SU-DHL-6 (cell line): ENCODE results near the gene ACBD5.

Source experiments
- H2AFZ ChIP-seq: fragments of 200-600 bp; sonication (generic); 2 replicates; pipeline ENCODE4 v1.6.1; 2014; ENCODE audit warnings: low read depth, mild to moderate bottlenecking, moderate library complexity, mixed read lengths, antibody characterized with exemption, low read length; ENCODE audit not compliant: severe bottlenecking
- H3F3A ChIP-seq: fragments of 200-600 bp; shearing (Covaris generic); 2 replicates; pipeline ENCODE4 v1.6.0; 2016; ENCODE audit warnings: antibody characterized with exemption, mild to moderate bottlenecking; ENCODE audit not compliant: insufficient read depth
- H3K27ac ChIP-seq: fragments of 200-600 bp; sonication (generic); 2 replicates; pipeline ENCODE4 v1.5.1; 2016; ENCODE audit warnings: low read depth, mild to moderate bottlenecking, low read length, moderate library complexity, mixed read lengths
- H3K27me3 ChIP-seq: fragments of 200-600 bp; sonication (generic), shearing (Covaris generic); 2 replicates; pipeline ENCODE4 v1.6.0; 2014; ENCODE audit warnings: mild to moderate bottlenecking, low read length
- H3K36me3 ChIP-seq: fragments of 200-600 bp; sonication (generic); 2 replicates; pipeline ENCODE4 v1.6.1; 2014; ENCODE audit warnings: mild to moderate bottlenecking, low read length, mixed read lengths
- H3K4me2 ChIP-seq: fragments of 300-600, 200-600 bp; shearing (Covaris generic), sonication (generic); 2 replicates; pipeline ENCODE4 v1.6.0; 2014; ENCODE audit warnings: low read length, low read depth, mild to moderate bottlenecking; ENCODE audit not compliant: poor library complexity, severe bottlenecking
- H3K4me3 ChIP-seq: fragments of 200-600 bp; sonication (generic); 2 replicates; pipeline ENCODE4 v1.5.1; 2014; ENCODE audit warnings: antibody characterized with exemption, low read length, mild to moderate bottlenecking, mixed read lengths; ENCODE audit not compliant: insufficient read depth, poor library complexity, severe bottlenecking
- H3K79me2 ChIP-seq: fragments of 200-600 bp; sonication (generic); 2 replicates; pipeline ENCODE4 v1.6.1; 2014; ENCODE audit warnings: mild to moderate bottlenecking, low read length, moderate library complexity; ENCODE audit not compliant: insufficient read depth
- H3K9ac ChIP-seq: fragments of 200-600 bp; sonication (generic); 2 replicates; pipeline ENCODE4 v1.7.0; 2014; ENCODE audit warnings: mild to moderate bottlenecking, low read length
- H3K9me2 ChIP-seq: fragments of 200-600 bp; sonication (generic); replicated peaks from 2 replicates; pipeline ENCODE4 v1.6.1; 2014; ENCODE audit warnings: low read length; ENCODE audit not compliant: insufficient read depth
- H3K9me3 ChIP-seq: fragments of 200-600 bp; sonication (generic); 2 replicates; pipeline ENCODE4 v1.6.1; 2014; ENCODE audit warnings: low read length, mixed read lengths; ENCODE audit not compliant: insufficient read depth
- H4K20me1 ChIP-seq: fragments of 200-600 bp; sonication (generic); 2 replicates; pipeline ENCODE4 v1.6.1; 2014; ENCODE audit warnings: low read depth, mild to moderate bottlenecking, antibody characterized with exemption, low read length, moderate library complexity, mixed read lengths
- CTCF ChIP-seq: fragments of 200-600 bp; sonication (generic); IDR thresholded peaks from one replicate; pipeline ENCODE4 v1.5.1; 2017; ENCODE audit warnings: antibody characterized with exemption, mild to moderate bottlenecking, low read length, moderate library complexity; ENCODE audit not compliant: insufficient read depth, poor library complexity, severe bottlenecking
- EZH2phosphoT487 ChIP-seq: fragments of 200-600 bp; sonication (generic), shearing (Covaris generic); conservative IDR thresholded peaks from 2 replicates; pipeline ENCODE4 v1.6.1; 2018; ENCODE audit warnings: mild to moderate bottlenecking, antibody characterized with exemption, low read length, moderate library complexity, mixed read lengths

Gene ACBD5

GRCh38 chr10:27225011-27225590 is 15.5 kb downstream of the ACBD5 start:
- Histone ChIP-seq H2AFZ (no peak overlapping the region), H3K36me3 (peaks cover 37% of the 10 kb centered on the region), H4K20me1 (no peaks in the 10 kb centered on the region; the same call in 1 of the 2 replicates), H3K9me2 (no peaks in the 10 kb centered on the region), H3K4me3 (no peak overlapping the region), H3K27me3 (no peaks in the 10 kb centered on the region), H3F3A (peaks cover 14% of the 10 kb centered on the region; the same call in 1 of the 2 replicates), H3K4me2 (no peak overlapping the region), H3K9me3 (no peaks in the 10 kb centered on the region), H3K79me2 (peaks cover 3% of the 10 kb centered on the region; the same call in 1 of the 2 replicates), H3K27ac (no peak overlapping the region), H3K9ac (no peak overlapping the region)
- TF ChIP-seq CTCF (no peak), EZH2phosphoT487 (no peak)

GRCh38 chr10:27223964-27224363 is 16.6 kb downstream of the ACBD5 start:
- H2AFZ ChIP-seq, result no peak overlapping the region
- H3K27me3 ChIP-seq, result no peaks in the 10 kb centered on the region
- H3K4me2 ChIP-seq, result no peak overlapping the region
- 0 out of 2 replicates have a peak, but pooled peaks cover 3% of the 10 kb centered on the region for H3K79me2 ChIP-seq
- H3K4me3 ChIP-seq, result no peak overlapping the region
- H3K36me3 ChIP-seq, result peaks cover 36% of the 10 kb centered on the region
- H4K20me1 ChIP-seq, result no peaks in the 10 kb centered on the region
- TF ChIP-seq EZH2phosphoT487, result no peak
- TF ChIP-seq CTCF, result peak; percentile 73
- no peak overlapping the region for H3K9ac ChIP-seq
- H3K27ac ChIP-seq, result no peak overlapping the region
- peaks cover 14% of the 10 kb centered on the region; the same call in 1 of the 2 replicates for H3F3A ChIP-seq
- H3K9me2 ChIP-seq, result no peaks in the 10 kb centered on the region
- H3K9me3 ChIP-seq, result no peaks in the 10 kb centered on the region

GRCh38 chr10:27207350-27207749 is 33.2 kb downstream of the ACBD5 start:
- Histone ChIP-seq H3K79me2 (no peaks in the 10 kb centered on the region), H3K9me3 (no peaks in the 10 kb centered on the region), H3K4me2 (no peak overlapping the region), H3F3A (no peaks in the 10 kb centered on the region), H3K9me2 (no peaks in the 10 kb centered on the region), H3K9ac (no peak overlapping the region), H3K27ac (no peak overlapping the region), H3K4me3 (no peak overlapping the region), H4K20me1 (no peaks in the 10 kb centered on the region), H2AFZ (no peak overlapping the region), H3K27me3 (no peaks in the 10 kb centered on the region), H3K36me3 (peaks cover 28% of the 10 kb centered on the region)
- TF ChIP-seq EZH2phosphoT487, result no peak
- TF ChIP-seq CTCF, result no peak
